Loucy (cell line): Measurements from ENCODE around the gene STARD10.

ENCODE experiments used
- H2AFZ ChIP-seq: fragments of 200-600 bp; sonication (generic); 2 replicates; pipeline ENCODE4 v1.6.0; 2016; ENCODE audit warnings: antibody characterized with exemption, mild to moderate bottlenecking, low read length, moderate library complexity
- H3F3A ChIP-seq: fragments of 200-600 bp; 2 replicates; pipeline ENCODE4 v1.6.0; 2016; ENCODE audit warnings: antibody characterized with exemption, low read depth, mild to moderate bottlenecking
- H3K27me3 ChIP-seq: fragments of 200-600 bp; sonication (generic); 2 replicates; pipeline ENCODE4 v1.6.1; 2014; ENCODE audit warnings: low read length, mild to moderate bottlenecking; ENCODE audit not compliant: insufficient read depth, poor library complexity, severe bottlenecking
- H3K36me3 ChIP-seq: fragments of 200-600 bp; sonication (generic); 2 replicates; pipeline ENCODE4 v1.6.1; 2016; ENCODE audit warnings: low read length; ENCODE audit not compliant: insufficient read depth
- H3K4me1 ChIP-seq: fragments of 200-600 bp; sonication (generic); 2 replicates; pipeline ENCODE4 v1.5.1; 2014; ENCODE audit warnings: low read length, mild to moderate bottlenecking; ENCODE audit not compliant: insufficient read depth, poor library complexity, severe bottlenecking
- H3K4me2 ChIP-seq: fragments of 200-600 bp; sonication (generic); 2 replicates; pipeline ENCODE4 v1.6.0; 2014; ENCODE audit warnings: antibody characterized with exemption, low read length, low read depth, mild to moderate bottlenecking; ENCODE audit not compliant: poor library complexity, severe bottlenecking
- H3K4me3 ChIP-seq: fragments of 200-600 bp; sonication (generic); 2 replicates; pipeline ENCODE4 v1.5.1; 2014; ENCODE audit warnings: low read length, mild to moderate bottlenecking, mixed read lengths; ENCODE audit not compliant: poor library complexity, severe bottlenecking
- H3K79me2 ChIP-seq: fragments of 200-600 bp; sonication (generic); 2 replicates; pipeline ENCODE4 v1.6.1; 2014; ENCODE audit warnings: low read length; ENCODE audit not compliant: insufficient read depth
- H3K9ac ChIP-seq: fragments of 200-600 bp; sonication (generic); 2 replicates; pipeline ENCODE4 v1.6.0; 2014; ENCODE audit warnings: mild to moderate bottlenecking, low read depth, low read length, moderate library complexity; ENCODE audit not compliant: poor library complexity, severe bottlenecking
- H3K9me2 ChIP-seq: fragments of 200-600 bp; sonication (generic); replicated peaks from 2 replicates; pipeline ENCODE4 v1.6.1; 2016; ENCODE audit warnings: low read depth, low read length, mixed read lengths
- H3K9me3 ChIP-seq: fragments of 200-600 bp; sonication (generic); 2 replicates; pipeline ENCODE4 v1.6.1; 2014; ENCODE audit warnings: mild to moderate bottlenecking, antibody characterized with exemption, low read length, low read depth; ENCODE audit not compliant: insufficient read depth
- H4K20me1 ChIP-seq: fragments of 200-600 bp; sonication (generic); 2 replicates; pipeline ENCODE4 v1.6.0; 2014; ENCODE audit warnings: antibody characterized with exemption, low read length, mild to moderate bottlenecking; ENCODE audit not compliant: insufficient read depth, poor library complexity, severe bottlenecking
- CTCF ChIP-seq: fragments of 200-600 bp; sonication (generic); conservative IDR thresholded peaks from 2 replicates; pipeline ENCODE4 v1.5.1; 2014; ENCODE audit warnings: mild to moderate bottlenecking, antibody characterized with exemption, low read length
- EZH2phosphoT487 ChIP-seq: fragments of 200-600 bp; IDR thresholded peaks from 2 replicates; pipeline ENCODE4 v1.6.1; 2018; ENCODE audit warnings: antibody characterized with exemption, mild to moderate bottlenecking, moderate library complexity, borderline replicate concordance

The STARD10 gene

DNA sequence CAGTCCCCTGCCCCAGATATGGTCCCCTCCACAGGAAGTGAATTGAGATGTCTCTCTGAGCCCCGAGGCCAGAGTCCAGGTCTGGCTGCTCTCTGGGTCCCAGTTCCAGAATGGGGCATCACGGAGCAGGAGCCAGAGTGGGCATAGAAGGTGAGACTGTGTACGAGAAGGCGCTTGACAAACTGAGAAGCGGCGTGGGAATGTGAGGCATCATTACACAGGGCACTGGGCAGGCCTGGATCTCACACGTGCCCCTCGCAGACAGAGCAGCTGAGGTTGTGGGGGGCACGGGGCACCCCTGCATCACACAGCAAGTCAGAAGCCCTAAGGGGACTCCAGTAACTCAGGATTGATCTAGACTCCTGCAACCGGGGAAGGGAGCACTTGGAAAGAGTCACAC, 9.2 kb downstream of the STARD10 start:
- H3K9ac ChIP-seq, result no peak overlapping the region
- TF ChIP-seq EZH2phosphoT487 (no peak), CTCF (no peak)
- H3K27me3 ChIP-seq, result no peaks in the 10 kb centered on the region
- no peak overlapping the region for H3K4me3 ChIP-seq
- H3K9me2 ChIP-seq, result no peaks in the 10 kb centered on the region
- no peak overlapping the region for H2AFZ ChIP-seq
- no peaks in the 10 kb centered on the region for H3F3A ChIP-seq
- no peaks in the 10 kb centered on the region for H3K9me3 ChIP-seq
- H3K4me1 ChIP-seq, result peaks cover 25% of the 10 kb centered on the region
- H3K36me3 ChIP-seq, result no peaks in the 10 kb centered on the region
- H3K79me2 ChIP-seq, result no peaks in the 10 kb centered on the region
- no peak overlapping the region for H3K4me2 ChIP-seq
- no peaks in the 10 kb centered on the region for H4K20me1 ChIP-seq

- Histone ChIP-seq H3K4me3 (no peak overlapping the region), H3K79me2 (no peaks in the 10 kb centered on the region), H3K4me2 (peak overlapping the region; percentile 69), H3F3A (no peaks in the 10 kb centered on the region), H3K9me3 (no peaks in the 10 kb centered on the region), H3K9me2 (no peaks in the 10 kb centered on the region), H3K4me1 (peaks cover 24% of the 10 kb centered on the region), H2AFZ (no peak overlapping the region), H3K9ac (no peak overlapping the region), H3K27me3 (no peaks in the 10 kb centered on the region), H4K20me1 (no peaks in the 10 kb centered on the region), H3K36me3 (no peaks in the 10 kb centered on the region)
- TF ChIP-seq EZH2phosphoT487 (no peak), CTCF (no peak)
Measured at GRCh38 chr11:72783144-72783905, 10.5 kb downstream of the STARD10 start.

- H3K27me3 ChIP-seq, result no peaks in the 10 kb centered on the region
- TF ChIP-seq EZH2phosphoT487, result no peak
- no peak for TF ChIP-seq CTCF
- peak overlapping the region; percentile 69 for H3K4me2 ChIP-seq
- no peaks in the 10 kb centered on the region for H3F3A ChIP-seq
- no peaks in the 10 kb centered on the region for H3K9me2 ChIP-seq
- H3K4me3 ChIP-seq, result peak overlapping the region; percentile 62
- H3K9me3 ChIP-seq, result no peaks in the 10 kb centered on the region
- H3K9ac ChIP-seq, result peak overlapping the region; percentile 13
- peaks cover 20% of the 10 kb centered on the region for H3K4me1 ChIP-seq
- 0 out of 2 replicates have a peak overlapping the region, but pooled peaks have one; percentile 33 for H2AFZ ChIP-seq
- no peaks in the 10 kb centered on the region for H3K36me3 ChIP-seq
- H4K20me1 ChIP-seq, result no peaks in the 10 kb centered on the region
- H3K79me2 ChIP-seq, result no peaks in the 10 kb centered on the region
Measured at GRCh38 chr11:72782081-72782920, 11.5 kb downstream of the STARD10 start.
